Ectodermal cell (in vitro differentiated cells): ENCODE data around the gene SLC38A10.

Source experiments
- H3K27ac ChIP-seq: 2 replicates; pipeline ENCODE4 v1.7.0; 2013; ENCODE audit warnings: mild to moderate bottlenecking, low read depth, low read length; ENCODE audit not compliant: insufficient read depth, poor library complexity, severe bottlenecking
- H3K27me3 ChIP-seq: 2 replicates; pipeline ENCODE4 v1.7.0; 2013; ENCODE audit warnings: mild to moderate bottlenecking, low read length; ENCODE audit not compliant: insufficient read depth, control insufficient read depth, poor library complexity, severe bottlenecking
- H3K36me3 ChIP-seq: one replicate; pipeline ENCODE4 v1.7.0; 2013; ENCODE audit warnings: low read length; ENCODE audit not compliant: control insufficient read depth, insufficient read depth
- H3K4me1 ChIP-seq: one replicate; pipeline ENCODE4 v1.7.0; 2013; ENCODE audit warnings: low read length; ENCODE audit not compliant: control insufficient read depth, insufficient read depth
- H3K4me3 ChIP-seq: 2 replicates; pipeline ENCODE4 v1.7.0; 2013; ENCODE audit warnings: low read depth, low read length, control low read depth; ENCODE audit not compliant: insufficient read depth
- H3K9me3 ChIP-seq: 2 replicates; pipeline ENCODE4 v1.7.0; 2013; ENCODE audit warnings: mild to moderate bottlenecking, low read length, moderate library complexity; ENCODE audit not compliant: control insufficient read depth
- WGBS, 2 experiments: methylation state at CpG; one replicate each; pipeline ENCODE4 v1.1.7; 2013; ENCODE audit warnings: missing lambda C conversion rate in 2 of 2; 5-methylcytosine and 5-hydroxymethylcytosine counted together

SLC38A10 gene

DNA sequence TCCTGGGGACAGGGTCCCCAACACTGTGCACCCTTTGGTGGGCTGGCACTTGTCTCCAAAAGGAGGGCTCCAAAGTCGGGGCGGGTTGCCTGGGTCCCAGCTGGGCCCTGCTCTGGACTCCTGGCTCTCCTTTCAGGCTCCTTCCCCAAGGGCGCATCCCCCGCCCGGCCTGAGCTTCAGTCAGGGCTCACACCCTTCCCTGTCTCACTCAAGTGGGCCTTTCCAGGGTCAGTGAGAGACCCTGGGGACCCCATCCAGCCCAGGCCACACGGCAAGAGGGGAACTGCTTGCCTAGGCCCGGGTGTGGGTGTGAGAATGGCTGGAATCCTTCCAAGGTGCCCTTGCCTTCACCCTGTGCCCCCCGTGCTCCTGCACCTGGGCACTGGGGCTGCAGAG is 41.8 kb upstream of the SLC38A10 start:
- Histone ChIP-seq H3K4me3 (no peak overlapping the region), H3K36me3 (no peaks in the 10 kb centered on the region), H3K27ac (no peak overlapping the region), H3K9me3 (no peaks in the 10 kb centered on the region), H3K4me1 (peaks cover 53% of the 10 kb centered on the region), H3K27me3 (peaks cover 15% of the 10 kb centered on the region)
- 87 to 91% methylated on average over 8 of the region's 8 CpGs for WGBS, 2 experiments

DNA sequence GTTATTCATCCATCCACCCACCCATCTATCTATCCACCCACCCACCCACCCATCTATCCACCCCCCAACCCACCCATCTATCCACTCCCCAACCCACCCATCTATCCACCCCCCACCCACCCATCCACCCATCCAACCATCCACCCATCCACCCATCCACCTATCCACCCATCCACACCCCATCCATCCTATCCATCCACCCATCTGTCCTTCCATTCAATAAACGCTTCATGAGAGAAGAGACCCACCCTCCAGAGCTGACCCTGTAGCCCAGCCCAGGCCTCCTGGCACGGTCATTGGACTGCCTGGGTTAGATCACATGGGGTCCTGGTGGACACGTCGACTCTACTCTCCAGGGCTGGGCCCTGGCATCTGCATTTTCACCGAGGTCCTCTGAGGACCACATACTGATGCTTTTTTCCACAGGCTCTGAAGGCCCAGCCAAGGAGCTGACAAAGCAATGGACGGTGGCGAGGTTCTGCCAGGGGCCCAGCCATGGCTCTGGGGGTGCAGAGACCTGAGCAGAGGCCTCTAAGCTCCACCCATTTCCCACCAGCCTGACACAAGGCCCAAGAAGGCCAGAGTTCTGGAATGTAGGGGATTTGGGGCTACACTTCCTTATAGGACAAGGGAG is 41.3 kb upstream of the SLC38A10 start:
- peaks cover 10% of the 10 kb centered on the region for H3K27me3 ChIP-seq
- no peak overlapping the region for H3K27ac ChIP-seq
- peaks cover 54% of the 10 kb centered on the region for H3K4me1 ChIP-seq
- H3K36me3 ChIP-seq, result no peaks in the 10 kb centered on the region
- WGBS, 2 experiments, result 95 to 96% methylated on average over 7 of the region's 7 CpGs
- H3K4me3 ChIP-seq, result no peak overlapping the region
- H3K9me3 ChIP-seq, result no peaks in the 10 kb centered on the region

DNA sequence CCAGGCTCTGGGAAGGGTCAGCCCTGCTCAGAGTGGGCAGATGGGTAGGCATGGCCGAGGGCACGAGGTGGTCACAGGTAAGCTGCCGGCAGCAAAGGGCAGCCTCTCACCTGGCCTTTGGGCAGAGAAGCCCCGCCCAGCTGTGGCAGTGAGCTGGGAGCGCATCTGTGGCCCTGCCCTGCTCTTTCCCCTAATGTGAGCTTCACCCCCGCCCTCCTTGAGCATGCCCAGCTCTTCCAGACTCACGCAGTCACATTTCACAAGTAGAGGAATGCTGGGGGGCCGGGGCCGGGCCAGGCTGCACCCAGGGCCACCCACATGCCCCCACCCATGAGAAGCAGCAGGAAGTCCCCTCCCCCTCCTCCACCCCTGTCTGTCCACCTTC is 40.7 kb upstream of the SLC38A10 start:
- H3K4me1 ChIP-seq, result peaks cover 54% of the 10 kb centered on the region
- H3K36me3 ChIP-seq, result no peaks in the 10 kb centered on the region
- peaks cover 3% of the 10 kb centered on the region for H3K27me3 ChIP-seq
- H3K27ac ChIP-seq, result no peak overlapping the region
- H3K4me3 ChIP-seq, result no peak overlapping the region
- no peaks in the 10 kb centered on the region for H3K9me3 ChIP-seq
- WGBS, 2 experiments, result 87% methylated on average over 9 of the region's 9 CpGs

DNA sequence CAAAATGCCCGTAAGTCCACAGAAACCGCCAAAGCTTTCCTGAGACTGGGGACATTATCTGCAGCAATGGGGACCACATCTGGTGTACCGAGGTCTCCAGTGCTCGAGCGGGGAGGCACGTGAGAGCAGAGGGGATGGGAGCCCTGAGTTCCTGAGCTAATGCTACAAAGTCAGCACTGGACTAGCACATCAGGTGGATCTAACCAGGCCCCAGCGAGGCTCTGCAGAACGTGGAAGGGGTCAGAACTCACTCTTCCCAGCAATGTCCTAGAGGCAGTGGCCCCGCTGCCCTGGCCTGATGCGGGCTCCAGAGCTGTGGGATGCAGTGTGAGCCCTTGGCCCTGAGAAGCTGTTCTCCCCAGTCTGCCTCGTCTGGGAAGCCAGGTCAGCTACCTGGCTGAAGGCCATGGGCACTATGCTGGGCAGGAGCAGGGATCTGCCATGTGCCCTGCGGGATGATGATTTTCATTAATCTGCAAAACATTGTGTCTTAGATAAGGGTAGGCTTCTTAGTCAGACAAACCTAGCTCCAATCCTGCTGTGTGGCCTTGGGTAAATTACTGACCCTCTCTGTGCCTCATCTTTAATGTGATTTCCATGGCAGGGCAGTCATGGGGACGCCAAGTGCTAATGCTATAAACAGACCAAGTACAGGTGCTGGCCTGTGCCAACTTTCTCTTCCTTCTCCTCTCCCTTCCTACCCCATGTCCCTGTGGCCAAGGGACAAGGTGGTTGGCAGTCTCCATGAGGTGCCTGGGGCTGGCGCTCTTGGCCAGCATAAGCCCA is 40.1 kb upstream of the SLC38A10 start:
- Histone ChIP-seq H3K4me1 (peaks cover 54% of the 10 kb centered on the region), H3K4me3 (no peak overlapping the region), H3K27me3 (no peaks in the 10 kb centered on the region), H3K27ac (no peak overlapping the region), H3K36me3 (no peaks in the 10 kb centered on the region), H3K9me3 (no peaks in the 10 kb centered on the region)
- whole genome bisulfite sequencing, 2 experiments, result 88 to 91% methylated on average over 14 of the region's 14 CpGs

DNA sequence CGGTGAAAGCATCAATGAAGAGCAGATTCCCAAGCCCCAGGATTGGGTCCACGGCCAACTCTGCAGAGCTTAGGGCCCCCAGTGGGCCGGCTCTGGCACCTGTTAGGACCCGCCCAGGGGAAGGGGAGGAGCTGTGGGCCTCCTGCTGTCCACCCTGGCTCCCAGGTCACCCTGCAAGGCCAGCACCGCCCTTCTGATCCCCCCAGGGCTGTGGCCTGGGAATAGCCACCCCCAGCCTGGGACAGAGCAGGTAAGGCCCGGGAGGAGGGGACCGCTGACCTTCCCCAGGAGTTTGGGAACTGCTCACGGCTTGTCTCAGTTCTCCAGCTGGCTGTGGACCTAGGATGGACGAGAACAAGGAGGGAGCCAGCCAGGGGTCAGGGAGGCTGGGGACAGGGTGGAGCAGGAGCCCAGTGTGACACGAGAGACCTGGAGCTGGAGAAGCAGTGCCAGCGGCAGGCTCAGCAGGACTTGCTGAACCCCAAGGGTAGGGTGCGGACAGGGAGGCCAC is 39.3 kb upstream of the SLC38A10 start:
- Histone ChIP-seq H3K27me3 (no peaks in the 10 kb centered on the region), H3K27ac (no peak overlapping the region), H3K4me1 (peaks cover 52% of the 10 kb centered on the region), H3K36me3 (no peaks in the 10 kb centered on the region), H3K9me3 (no peaks in the 10 kb centered on the region), H3K4me3 (no peak overlapping the region)
- 75 to 81% methylated on average over 12 of the region's 12 CpGs for WGBS, 2 experiments

DNA sequence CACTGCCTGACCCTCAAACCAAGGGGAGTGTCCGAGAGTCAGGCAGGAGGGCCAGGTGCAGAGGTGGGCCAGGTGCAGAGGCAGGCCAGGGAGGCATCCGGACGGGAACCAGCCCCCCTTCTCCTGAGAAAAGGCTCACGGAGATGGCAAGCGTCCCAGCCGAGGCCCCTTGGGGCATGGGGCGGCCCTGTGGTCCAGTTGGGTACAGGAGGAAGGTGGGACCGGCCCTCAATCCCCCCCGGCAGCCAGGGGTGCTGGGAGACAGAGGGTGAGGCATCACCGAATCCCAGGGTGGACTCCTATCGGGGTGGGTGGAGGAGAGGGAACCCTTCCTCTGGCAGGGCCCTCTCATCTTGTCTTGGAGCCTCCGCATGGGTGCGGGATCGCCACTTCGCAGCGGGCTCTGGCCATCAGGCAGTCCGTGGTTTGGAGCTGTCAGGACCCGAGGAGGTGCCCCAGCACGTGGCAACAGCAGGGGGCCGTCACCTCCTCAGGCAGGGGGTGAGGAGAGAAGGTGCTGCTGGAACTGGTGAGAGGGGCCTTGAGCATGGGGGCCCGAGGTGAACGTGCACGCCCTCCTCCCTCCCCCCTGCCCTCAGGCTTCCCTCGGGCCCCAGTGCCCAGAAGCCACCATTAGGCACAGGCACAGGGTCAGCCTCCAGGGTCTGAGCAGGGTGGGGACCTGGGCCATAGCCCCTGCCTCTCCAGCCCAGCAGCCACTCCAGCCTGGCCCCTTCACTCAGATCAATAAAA is 38.7 kb upstream of the SLC38A10 start:
- H3K4me1 ChIP-seq, result peaks cover 52% of the 10 kb centered on the region
- H3K36me3 ChIP-seq, result no peaks in the 10 kb centered on the region
- WGBS, 2 experiments, result 85 to 87% methylated on average over 24 of the region's 24 CpGs
- no peaks in the 10 kb centered on the region for H3K27me3 ChIP-seq
- no peak overlapping the region for H3K4me3 ChIP-seq
- H3K27ac ChIP-seq, result no peak overlapping the region
- H3K9me3 ChIP-seq, result no peaks in the 10 kb centered on the region

DNA sequence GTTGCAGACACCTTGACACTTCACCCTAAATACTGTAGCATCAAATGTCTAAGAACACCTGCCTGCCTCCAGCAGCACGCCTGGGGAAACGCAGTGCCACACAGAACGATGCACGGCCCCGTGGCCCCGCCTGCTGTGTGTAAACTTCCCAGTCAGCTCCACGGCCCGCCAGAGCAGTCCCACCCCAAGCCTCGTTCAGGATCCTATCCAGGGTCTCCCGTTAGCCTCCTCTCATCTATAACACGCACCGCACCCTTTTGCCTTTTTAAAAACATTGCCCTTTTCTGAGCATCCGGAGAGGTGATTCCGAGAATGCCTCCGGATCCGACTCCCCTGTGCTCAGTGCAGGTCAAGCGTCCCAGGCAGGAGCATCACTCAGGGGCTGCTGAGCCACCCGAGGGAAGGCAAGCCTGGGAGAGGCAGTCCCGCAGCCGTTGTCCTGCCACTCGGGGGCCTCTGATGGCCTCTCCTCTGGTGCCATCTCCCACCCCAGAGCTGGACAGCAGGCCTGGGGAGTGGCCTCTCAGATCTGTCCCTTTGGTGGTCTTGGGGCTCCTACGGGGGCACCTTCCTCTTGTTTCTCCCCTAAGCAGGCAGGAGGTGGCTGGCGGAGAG is 37.9 kb upstream of the SLC38A10 start:
- no peak overlapping the region for H3K27ac ChIP-seq
- H3K4me3 ChIP-seq, result no peak overlapping the region
- H3K9me3 ChIP-seq, result no peaks in the 10 kb centered on the region
- H3K36me3 ChIP-seq, result no peaks in the 10 kb centered on the region
- H3K27me3 ChIP-seq, result no peaks in the 10 kb centered on the region
- H3K4me1 ChIP-seq, result peaks cover 52% of the 10 kb centered on the region
- WGBS, 2 experiments, result 87 to 88% methylated on average over 23 of the region's 23 CpGs

DNA sequence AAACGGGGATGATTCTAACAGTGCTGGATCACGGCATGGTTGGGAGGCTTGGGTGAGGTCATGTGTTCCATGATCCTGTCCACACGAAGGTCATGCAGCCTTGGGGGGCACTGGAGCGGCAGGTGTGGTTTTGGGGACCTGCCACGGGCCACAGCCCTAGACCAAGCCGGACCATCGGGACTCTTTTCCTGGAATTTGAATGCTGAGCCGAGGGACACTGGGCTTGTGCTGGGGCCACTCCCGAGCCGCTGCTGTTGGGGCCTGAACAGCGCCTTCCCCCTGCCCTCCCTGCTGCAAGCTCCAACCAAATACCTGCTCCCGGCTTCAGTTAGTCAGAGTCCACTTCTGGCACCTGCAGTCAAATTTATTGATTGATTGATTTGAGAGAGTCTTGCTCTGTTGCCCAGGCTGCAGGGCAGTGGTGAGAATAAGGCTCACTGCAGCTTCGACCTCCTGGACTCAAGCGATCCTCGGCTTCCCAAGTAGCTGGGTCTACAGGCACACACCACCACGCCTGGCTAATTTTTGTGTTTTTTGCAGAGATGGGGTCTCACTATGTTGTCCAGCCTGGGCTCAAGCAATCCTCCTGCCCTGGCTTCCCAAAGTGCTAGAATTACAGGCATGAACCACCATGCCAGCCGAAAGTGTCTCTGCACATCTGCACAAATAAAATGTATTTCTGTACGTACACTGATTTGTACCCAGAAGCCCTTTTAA is 37.2 kb upstream of the SLC38A10 start:
- Histone ChIP-seq H3K9me3 (no peaks in the 10 kb centered on the region), H3K36me3 (no peaks in the 10 kb centered on the region), H3K27ac (no peak overlapping the region), H3K4me1 (peaks cover 49% of the 10 kb centered on the region), H3K4me3 (no peak overlapping the region), H3K27me3 (no peaks in the 10 kb centered on the region)
- 92% methylated on average over 18 of the region's 18 CpGs for WGBS, 2 experiments

DNA sequence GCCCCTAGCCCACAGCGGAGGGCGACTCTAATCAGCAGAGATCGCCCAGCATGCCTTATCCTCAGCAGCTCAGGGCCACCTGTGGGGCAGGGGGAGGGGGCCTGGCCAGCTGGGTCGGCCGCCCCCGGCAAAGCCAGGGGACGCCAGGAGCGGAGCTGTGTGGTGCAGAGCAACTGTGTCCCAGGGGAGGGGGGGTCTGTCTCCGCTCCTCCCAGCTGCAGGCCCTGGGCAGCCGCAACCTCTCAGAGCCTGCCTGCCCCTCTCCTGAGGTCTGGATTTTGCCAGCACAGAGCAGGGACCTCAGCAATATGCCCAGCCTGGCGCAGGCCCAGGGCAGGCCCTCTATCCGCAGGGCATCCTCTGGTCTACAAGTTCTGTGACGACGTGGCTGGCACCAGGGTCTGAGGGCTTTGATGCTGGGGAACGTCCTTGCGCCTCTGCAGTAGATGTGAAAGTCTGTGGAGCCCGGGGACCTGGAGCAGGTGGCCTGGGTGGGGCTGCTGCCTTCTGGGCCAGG is 36.5 kb upstream of the SLC38A10 start:
- Histone ChIP-seq H3K4me3 (no peak overlapping the region), H3K4me1 (peaks cover 45% of the 10 kb centered on the region)

More for the DNA sequence above, 36.5 kb upstream of the SLC38A10 start:
- Histone ChIP-seq H3K9me3 (no peaks in the 10 kb centered on the region), H3K27me3 (no peaks in the 10 kb centered on the region), H3K27ac (no peak overlapping the region), H3K36me3 (no peaks in the 10 kb centered on the region)
- WGBS, 2 experiments, result 60% methylated on average over 17 of the region's 17 CpGs
